Measurements from ENCODE around the gene ANAPC1.
"Not testable (repeated sequence)": the region's sequence is repeated elsewhere in the genome, so short reads cannot be mapped to it uniquely, and the experiment has no call there.

ANAPC1 gene

DNA sequence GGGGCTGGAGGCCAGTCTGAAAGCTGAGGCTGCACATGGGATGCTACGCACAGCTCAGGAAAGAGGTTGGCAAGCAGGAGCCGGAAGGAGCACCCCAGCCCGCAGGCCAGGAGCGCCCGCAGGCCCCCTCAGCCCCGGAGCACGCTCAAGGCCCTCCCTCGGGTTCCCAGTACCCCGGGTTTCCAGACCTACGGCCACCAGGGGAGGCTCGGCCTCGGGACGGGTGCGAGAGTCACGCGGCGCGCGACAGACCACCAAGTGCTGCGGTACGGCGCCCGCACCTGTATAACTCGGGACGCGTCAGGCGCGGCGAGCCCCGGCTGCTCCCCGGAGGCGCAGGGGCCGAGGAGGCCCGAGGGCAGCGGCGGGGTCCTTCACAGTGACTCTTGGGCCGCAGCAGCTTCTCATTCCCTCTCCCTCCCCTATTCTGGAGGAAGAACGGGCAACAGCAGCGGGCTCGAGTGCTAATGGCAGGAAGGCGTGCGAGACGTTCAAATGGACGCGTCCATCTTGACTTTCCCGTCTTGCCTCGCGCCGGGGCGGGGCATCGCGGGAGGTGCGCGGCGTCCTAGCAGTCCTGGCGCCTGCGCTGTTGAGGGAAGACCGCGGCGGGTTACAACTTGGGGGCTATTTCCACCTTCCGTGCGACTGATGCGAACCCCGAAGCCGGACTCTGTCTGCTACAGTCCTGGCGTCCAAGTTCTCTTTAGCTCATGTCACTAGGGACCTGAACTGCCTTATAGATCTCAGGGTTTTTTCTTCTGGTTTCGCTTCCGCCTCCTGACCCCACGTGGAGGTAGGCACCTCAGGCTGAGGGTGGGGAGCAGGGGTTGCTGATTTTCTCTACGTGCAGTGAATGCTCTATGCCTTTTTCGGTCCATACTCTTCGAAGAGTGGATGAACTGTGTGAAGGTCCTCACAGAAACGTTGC, at the start of gene ANAPC1:
Gene ANAPC1 (minus strand): TSS at position 533 of the 931 bp plus-strand sequence. CDS start 3,368 bp downstream, outside the sequence.
- peak; percentile 81 to 82 for DNase-seq

- DNase-seq, result no peak
Observed at GRCh38 chr2:111932841-111933291, 48.9 kb upstream of the ANAPC1 start.

DNA sequence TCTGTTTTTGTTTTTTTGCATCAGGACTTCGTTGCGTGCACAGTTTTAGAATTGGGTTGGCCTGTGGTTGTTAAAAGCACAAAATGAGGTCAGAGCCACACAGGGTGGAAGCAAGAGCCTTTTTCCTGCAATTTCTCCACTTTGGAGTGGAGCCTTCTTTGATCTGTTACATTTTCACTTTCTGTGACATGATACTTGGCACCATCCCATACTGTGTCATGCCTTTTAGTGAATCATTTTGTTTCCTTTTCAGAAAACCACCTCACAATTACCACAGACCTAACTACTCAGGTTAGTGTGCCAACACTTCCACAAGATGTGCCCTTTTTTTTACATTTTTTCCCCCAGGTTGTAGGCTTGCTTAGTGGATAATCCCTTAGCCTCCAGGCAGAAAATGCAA, 46.9 kb upstream of the ANAPC1 start:
- peak in 1 of 2 donors; percentile 10 for DNase-seq

DNA sequence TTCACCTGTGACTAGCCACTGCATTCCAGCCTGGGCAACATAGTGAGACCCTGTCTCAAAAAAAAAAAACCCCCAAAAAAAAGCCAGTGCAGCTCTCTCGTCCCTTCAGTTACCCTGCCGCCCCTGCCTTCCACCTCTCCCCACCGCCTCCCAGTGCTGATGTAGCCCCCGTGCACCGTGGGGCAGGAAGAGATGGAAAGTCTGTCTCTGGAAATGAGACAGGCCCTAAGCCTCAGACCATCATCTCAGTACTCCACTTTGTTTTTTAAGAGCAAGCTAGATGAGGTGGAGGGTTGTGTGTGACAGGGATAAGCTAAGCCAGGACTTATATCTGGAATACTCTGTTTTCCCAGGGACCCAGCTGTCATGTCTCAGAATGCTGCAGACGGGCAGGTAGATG, 46.4 kb upstream of the ANAPC1 start:
- no peak for DNase-seq

DNA sequence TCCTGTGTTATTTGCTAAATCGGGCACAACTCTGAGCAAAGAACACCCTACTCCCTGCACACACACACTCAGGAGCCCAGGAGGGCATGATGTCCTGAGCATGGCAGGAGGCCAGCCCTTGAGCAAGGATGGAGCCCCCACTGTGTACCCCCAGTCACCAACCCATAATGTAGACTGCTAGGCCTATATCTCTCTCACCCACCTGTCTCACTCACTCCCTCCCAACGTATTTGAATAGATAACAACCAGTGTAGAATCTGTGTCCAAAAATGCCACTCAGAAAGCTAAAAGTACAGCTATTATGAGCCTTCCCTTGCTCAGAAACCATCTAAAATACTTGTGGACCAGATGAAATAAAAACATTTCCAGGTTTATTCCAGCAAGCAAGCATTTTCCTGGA, 43.7 kb upstream of the ANAPC1 start:
- no peak for DNase-seq

GRCh38 chr2:111924617-111925107, 40.7 kb upstream of the ANAPC1 start:
- no peak for DNase-seq

DNA sequence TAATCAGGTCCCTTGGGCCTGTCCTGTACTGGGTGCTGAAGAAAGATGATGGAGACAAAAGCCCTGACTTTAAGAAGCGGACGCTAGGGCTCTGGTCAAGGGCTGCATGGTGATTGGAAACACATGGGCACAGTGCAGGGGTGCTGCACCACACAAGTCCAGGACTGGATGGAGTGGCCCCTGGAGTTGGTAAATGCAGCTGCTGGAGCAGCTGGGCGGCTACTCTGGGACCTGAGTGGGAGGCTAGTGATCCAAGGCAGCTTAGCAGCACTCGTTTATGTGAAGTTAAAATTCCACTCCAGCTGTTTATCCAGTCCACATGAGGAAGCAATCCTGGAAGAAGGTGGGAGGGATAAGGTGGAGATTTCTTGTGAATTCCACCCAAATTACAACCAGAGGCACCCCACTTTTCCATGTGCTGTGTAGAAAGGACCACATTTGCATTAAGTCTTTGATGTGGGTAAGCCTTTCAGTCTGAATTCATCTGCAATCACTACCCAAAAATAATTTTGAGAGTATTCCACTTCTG, 39.3 kb upstream of the ANAPC1 start:
- no peak for DNase-seq

DNA sequence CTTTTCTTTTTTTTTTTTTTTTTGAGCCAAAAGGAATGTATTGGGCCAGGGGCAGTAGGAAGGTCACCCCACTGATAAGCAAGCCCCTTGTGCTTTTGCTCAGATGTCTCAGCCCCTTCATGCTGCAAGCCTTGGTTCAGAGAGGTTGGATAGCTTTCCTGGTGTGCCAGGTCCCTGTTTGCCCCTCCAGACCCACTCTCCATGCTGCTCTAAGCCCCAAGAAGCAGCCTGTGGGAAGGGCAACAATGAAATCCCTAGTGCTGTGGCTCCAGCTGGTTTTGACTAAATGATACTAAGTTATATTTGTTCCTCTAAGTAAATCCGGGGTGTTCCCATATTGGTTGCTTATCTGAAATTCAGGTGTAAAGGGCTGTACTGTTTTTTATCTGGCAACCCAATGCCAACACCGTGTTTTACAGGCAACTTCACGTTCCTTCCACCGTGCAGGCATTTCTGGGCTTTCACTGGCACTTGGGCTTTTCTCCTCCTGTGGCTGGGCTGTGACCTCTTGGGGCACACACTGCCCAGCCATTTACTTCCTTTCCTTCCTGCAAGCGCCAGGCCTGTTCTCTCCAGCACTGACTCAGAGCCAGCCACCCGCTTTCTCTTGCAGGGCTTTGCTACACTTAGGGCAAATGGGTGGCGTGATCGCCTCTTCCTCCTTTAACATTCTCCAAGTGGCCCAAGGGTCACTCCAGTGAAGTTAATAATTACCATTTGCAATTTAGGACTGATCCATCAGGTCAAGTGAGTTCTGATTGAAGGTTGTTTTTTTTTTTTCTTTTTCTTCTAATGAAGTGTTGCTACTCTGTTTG, 36.0 kb upstream of the ANAPC1 start:
- no peak for DNase-seq

DNA sequence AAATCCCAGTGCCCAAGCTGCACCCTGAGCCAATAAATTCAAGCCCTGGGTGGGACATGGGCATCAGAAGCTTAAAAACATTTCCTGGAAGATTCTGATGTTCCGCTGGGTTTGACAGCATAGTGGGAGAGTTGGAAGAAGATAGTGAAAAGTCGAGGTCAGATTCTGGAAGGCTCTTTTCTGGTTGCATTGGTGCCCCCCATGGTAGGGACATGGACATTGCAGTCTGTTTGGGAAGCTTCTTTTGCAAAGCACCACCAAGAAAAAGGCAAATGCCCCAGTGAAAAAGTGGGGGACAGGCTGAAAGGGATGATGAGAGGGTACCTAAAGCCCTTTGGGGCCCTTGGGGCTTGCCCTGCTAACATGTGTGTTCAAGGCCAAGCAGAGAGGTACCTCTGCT, 35.4 kb upstream of the ANAPC1 start:
- DNase-seq, result no peak

DNA sequence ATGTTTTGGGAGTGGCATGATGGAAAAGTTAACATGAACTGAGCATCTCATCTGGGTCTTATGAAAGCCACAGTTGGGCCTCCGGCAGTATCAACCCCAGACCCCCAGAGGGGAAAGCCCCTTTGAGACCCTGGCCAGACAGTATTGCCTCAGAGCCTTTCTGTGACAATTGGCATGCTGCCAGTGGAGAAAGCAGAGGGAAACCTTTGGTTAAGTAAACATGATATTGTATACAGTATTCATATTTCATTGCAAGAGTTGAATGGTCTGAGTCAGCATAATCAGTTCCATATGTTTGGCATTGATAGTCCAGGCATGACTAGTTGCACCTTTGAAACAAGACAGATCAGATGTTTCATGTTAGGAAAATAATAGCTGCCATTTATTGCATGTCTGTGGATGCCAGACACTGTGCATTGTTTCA, 34.4 kb upstream of the ANAPC1 start:
- no peak for DNase-seq

GRCh38 chr2:111917106-111917505, 33.1 kb upstream of the ANAPC1 start:
- no peak for DNase-seq

GRCh38 chr2:111912547-111912946, 28.6 kb upstream of the ANAPC1 start:
- DNase-seq, result no peak

DNA sequence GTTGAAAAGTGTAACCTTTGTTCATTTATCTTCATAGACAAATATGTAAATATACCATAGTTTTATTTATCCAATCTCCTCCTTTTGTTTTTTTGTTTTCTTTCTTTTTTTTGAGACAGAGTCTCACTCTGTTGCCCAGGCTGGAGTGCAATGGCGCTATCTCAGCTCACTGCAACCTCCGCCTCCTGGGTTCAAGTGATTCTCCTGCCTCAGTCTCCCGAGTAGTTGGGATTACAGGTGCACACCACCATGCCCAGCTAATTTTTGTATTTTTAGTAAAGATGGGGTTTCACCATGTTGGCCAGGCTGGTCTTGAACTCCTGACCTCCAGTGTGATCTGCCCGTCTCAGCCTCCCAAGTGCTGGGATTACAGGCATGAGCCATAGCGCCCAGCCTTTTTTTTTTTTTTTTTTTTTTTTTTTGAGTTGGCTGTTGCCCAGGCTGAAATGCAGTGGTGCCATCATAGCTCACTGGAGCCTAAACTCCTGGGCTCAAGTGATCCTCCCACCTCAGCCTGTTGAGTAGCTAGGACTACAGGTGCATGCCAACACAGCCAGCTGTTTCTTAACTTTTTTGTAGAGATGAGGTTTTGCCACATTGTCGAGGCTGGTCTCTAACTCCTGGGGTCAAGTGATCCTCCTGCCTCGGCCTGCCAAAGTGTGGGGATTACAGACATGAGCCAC, 27.4 kb upstream of the ANAPC1 start:
- DNase-seq, result not testable (repeated sequence)

DNA sequence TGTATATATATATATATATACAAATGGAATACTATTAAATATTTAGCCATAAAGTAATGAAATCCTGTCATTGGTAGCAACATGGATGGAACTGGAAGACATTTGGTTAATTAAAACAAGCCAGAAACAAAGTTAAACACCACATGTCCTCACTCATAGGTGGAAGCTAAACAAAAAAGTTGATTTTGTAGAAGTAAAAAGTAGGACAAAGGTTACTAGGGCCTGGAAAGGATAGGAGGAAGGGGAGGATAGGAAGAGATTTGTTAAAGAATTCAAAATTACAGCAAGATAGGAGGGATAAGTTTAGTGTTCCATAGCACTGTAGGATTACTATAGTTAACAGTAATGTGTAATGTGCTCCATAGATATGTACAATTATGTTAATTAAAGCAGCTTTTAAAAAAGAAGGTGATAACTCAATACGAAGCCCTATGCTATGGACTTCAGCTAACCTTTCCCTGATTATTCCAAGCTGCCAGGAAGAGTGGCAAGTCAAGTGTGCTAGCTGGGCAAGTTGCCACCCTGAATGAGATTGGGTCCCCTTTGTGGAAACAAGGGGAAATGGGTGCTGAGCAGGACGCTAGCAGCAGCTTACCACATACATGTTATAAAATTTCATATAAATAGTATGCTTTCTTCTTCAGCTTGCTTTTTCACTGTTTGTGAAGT, 26.8 kb upstream of the ANAPC1 start:
- no peak for DNase-seq

DNA sequence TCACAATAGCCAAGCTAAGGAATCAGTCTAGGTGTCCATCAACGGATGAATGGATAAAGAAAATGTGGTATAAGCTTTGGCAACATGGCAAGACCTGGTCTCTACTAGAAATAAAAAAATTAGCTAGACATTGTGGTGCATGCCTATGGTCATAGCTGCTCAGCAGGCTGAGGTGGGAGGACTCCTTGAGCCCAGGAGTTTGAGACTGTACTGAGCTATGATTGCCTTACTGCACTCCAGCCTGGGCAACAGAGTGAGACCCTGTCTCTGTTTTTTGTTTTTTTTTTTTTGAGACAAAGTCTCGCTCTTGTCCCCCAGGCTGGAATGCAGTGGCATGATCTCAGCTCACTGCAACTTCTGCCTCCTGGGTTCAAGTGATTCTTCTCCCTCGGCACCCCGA, 26.0 kb upstream of the ANAPC1 start:
- not testable (repeated sequence) for DNase-seq

GRCh38 chr2:111909079-111909478, 25.1 kb upstream of the ANAPC1 start:
- no peak for DNase-seq

DNA sequence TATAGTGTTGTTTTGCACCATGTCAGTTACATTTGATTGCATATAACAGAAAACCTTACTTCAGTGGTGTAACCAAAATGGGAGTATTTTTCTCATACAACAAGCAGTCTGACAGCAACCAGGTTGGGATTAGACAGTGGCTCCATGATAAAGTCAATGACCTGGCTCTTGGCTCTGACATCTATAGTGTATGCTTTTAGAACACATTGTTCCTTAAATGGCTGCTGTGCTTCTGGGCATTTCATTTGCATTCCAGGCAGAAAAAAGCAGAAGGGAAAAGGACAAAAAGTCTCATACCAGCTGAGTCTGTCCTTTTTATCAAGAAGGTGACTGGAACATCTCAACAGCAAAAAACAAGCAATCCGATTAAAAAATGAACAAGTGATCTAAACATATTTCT, 24.6 kb upstream of the ANAPC1 start:
- no peak for DNase-seq

GRCh38 chr2:111905990-111906735, 22.2 kb upstream of the ANAPC1 start:
- DNase-seq, result no peak

- not testable (repeated sequence) for DNase-seq
Observed at GRCh38 chr2:111905475-111905869, 21.5 kb upstream of the ANAPC1 start.

DNA sequence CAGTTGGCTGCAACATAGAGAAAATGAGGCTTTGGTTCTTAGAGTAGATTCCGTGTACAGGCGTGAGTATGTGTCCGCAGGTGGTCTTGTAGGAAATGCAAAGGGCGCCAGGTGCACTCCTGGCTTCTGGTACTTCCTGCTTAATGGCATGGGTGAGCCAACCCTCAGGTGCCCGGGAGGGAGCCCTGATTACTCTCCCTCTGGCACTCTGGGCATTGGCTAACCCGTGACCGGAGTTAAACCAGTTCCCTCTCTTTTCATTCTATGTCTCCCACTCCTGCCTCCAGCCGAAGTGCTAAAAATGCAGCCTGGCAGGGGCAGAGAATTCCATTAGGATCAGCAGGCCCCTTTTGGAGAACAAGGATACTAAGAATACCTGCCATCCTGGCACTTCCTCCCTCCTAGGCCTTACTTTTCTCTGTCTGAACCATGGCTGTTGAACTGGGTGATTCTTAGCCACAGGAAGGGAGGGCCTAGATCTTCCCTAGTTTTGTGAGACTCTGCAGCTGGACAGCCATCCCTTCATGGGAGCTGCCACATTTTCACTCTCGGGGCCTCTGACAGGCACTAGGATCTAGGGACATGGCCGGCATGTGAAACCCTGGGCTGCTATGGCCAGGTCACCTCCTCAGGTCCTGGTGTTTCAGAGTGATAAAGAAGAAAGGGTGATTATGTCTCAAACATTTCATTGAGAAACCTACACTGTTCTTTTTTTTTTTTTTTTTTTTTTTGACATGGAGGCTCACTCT, 20.9 kb upstream of the ANAPC1 start:
- no peak for DNase-seq

Measured in stimulated activated CD4-positive, alpha-beta T cell treated with anti-CD3 and anti-CD28 coated beads, Interleukin-2, amount 100 ng/mL, for 48 hours (primary cell).